Measurements from ENCODE around the gene EEF1AKMT3. TPM values are rescaled to one million over a fixed set of nuclear protein-coding genes. Genes with fewer than 3 reads are reported as not detected.
A peak's percentile ranks its signal among the peaks of the same experiment; 100 is the strongest.

Gene EEF1AKMT3
- total RNA-seq, 1 donor from 2014 or later = 3.3 TPM

Small RNA genes lying within 50 kb of the gene (microRNA-seq; reads per million reads assigned to microRNA genes)
- gene MIR26A2 (ENCODE audit: unreplicated experiment) (61.3 reads per million, percentile 70 among the genes with 10 or more reads in this experiment), gene MIR6759 (ENCODE audit: unreplicated experiment) (2.8 reads per million, percentile 20 among the genes with 10 or more reads in this experiment)

Other genes starting within 250 kb of the EEF1AKMT3 start
- gene MBD6, start 249.8 kb upstream of the EEF1AKMT3 start, total RNA-seq (ENCODE audit: unreplicated experiment) = 108 TPM
- 484 TPM for gene DCTN2, start 225.4 kb upstream of the EEF1AKMT3 start, total RNA-seq (ENCODE audit: unreplicated experiment)
- 314 TPM for gene KIF5A, start 222.6 kb upstream of the EEF1AKMT3 start, total RNA-seq (ENCODE audit: unreplicated experiment)
- 27.5 TPM for gene PIP4K2C, start 181.4 kb upstream of the EEF1AKMT3 start, total RNA-seq (ENCODE audit: unreplicated experiment)
- gene DTX3, start 167.8 kb upstream of the EEF1AKMT3 start, total RNA-seq (ENCODE audit: unreplicated experiment) = 99.6 TPM
- 80.2 TPM for gene ARHGEF25, start 161.2 kb upstream of the EEF1AKMT3 start, total RNA-seq (ENCODE audit: unreplicated experiment)
- gene B4GALNT1, start 139.4 kb upstream of the EEF1AKMT3 start, total RNA-seq (ENCODE audit: unreplicated experiment) = 83.9 TPM
- gene OS9, start 78.5 kb upstream of the EEF1AKMT3 start, total RNA-seq (ENCODE audit: unreplicated experiment) = 225 TPM
- 45.5 TPM for gene AGAP2, start 33.9 kb upstream of the EEF1AKMT3 start, total RNA-seq (ENCODE audit: unreplicated experiment)
- gene TSPAN31, start 27.6 kb upstream of the EEF1AKMT3 start, total RNA-seq (ENCODE audit: unreplicated experiment) = 27.2 TPM
- gene CDK4, start 20.3 kb upstream of the EEF1AKMT3 start, total RNA-seq (ENCODE audit: unreplicated experiment) = 123 TPM
- gene MARCHF9, start 17.5 kb upstream of the EEF1AKMT3 start, total RNA-seq (ENCODE audit: unreplicated experiment) = 26.7 TPM
- gene CYP27B1, start 5.5 kb upstream of the EEF1AKMT3 start, total RNA-seq (ENCODE audit: unreplicated experiment) = 1.7 TPM
- 9.1 TPM for gene METTL1, start 509 bp upstream of the EEF1AKMT3 start, total RNA-seq (ENCODE audit: unreplicated experiment)
- 35.7 TPM for gene TSFM, start 10.2 kb downstream of the EEF1AKMT3 start, total RNA-seq (ENCODE audit: unreplicated experiment)
- gene AVIL, start 46.1 kb downstream of the EEF1AKMT3 start, total RNA-seq (ENCODE audit: unreplicated experiment) = 4.8 TPM
- 127 TPM for gene CTDSP2, start 74.1 kb downstream of the EEF1AKMT3 start, total RNA-seq (ENCODE audit: unreplicated experiment)
- gene ATP23, start 169.0 kb downstream of the EEF1AKMT3 start, total RNA-seq (ENCODE audit: unreplicated experiment) = 1.3 TPM

Data from glutamatergic neuron (in vitro differentiated cells).